Activated CD4-positive, alpha-beta T cell treated with anti-CD3 and anti-CD28 coated beads, Interleukin-2, amount 10 ng/mL, durations not matched to agents 24 days and 14 days (primary cell): ENCODE measurements around the gene TGFBR1. TPM values are rescaled to one million over a fixed set of nuclear protein-coding genes. Genes with fewer than 3 reads are reported as not detected.

Experiments used
- DNase-seq: peaks from one replicate; pipeline ENCODE4 v3.0.0; 2022
- H3K27ac Mint-ChIP-seq: one replicate; pipeline ENCODE4 v1.8.0; 2022; ENCODE audit warnings: mild to moderate bottlenecking, mixed read lengths
- H3K27me3 Mint-ChIP-seq: one replicate; pipeline ENCODE4 v1.8.0; 2022; ENCODE audit warnings: mixed read lengths
- H3K36me3 Mint-ChIP-seq: one replicate; pipeline ENCODE4 v1.8.0; 2022; ENCODE audit warnings: low read depth, mild to moderate bottlenecking, mixed read lengths
- H3K4me1 Mint-ChIP-seq: one replicate; pipeline ENCODE4 v1.8.0; 2021; ENCODE audit warnings: mixed read lengths
- H3K4me3 Mint-ChIP-seq: one replicate; pipeline ENCODE4 v1.8.0; 2022; ENCODE audit warnings: mild to moderate bottlenecking, moderate library complexity, mixed read lengths
- H3K9me3 Mint-ChIP-seq: one replicate; pipeline ENCODE4 v1.8.0; 2021; ENCODE audit warnings: mixed read lengths
- intact Hi-C: fragments of 100-400 bp; cut with micrococcal nuclease; formaldehyde crosslinking; loops from one replicate; pipeline ENCODE4 v1.15.1; 2023
- total RNA-seq: library from RNA; stranded (reverse); gene quantifications from 2 replicates; pipeline ENCODE4 v1.2.3, GENCODE V29; 2022

The TGFBR1 gene
- total RNA-seq, 1 donor from 2014 or later: 35.3 TPM

DNA sequence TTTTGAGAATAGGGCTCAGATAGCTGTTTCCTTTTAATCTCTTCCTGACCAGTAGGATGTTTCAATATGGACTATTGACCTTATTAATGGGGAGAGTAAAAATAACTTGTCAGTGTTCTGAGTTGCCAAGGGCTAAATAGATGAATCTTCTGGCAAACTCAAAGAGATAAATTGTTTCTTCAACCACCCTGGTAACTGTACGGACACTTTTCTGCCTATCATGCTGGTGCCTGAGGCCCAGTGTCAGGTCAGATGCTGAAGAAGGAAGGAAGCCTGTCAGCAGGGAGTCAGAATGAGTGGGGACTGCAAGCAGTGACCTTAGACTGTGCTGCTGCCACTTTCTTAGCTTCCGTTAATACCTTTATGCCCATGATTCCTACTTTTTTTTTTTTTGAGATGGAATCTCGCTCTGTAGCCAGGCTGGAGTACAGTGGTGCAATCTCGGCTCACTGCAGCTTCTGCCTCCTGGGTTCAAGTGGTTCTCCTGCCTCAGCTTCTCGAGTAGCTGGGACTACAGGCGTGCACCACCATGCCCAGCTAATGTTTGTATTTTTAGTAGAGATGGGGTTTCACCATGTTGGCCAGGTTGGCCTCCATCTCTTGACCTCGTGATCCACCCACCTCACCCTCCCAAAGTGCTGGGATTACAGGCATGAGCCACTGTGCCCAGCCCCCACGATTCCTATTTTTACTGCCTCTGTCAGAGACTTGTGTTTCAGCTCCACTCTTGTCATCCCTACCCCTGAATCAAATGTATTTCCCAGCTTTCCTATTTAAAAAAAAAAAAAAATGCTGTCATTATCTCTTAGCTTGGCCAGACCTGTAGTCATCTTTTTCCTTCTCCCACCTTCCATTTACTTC is 33.7 kb downstream of the TGFBR1 start:
- no peak for DNase-seq
- H3K4me1 Mint-ChIP-seq: peaks cover 53% of the 10 kb centered on the region
- H3K27me3 Mint-ChIP-seq: no peaks in the 10 kb centered on the region
- H3K27ac Mint-ChIP-seq: no peak overlapping the region
- intact Hi-C loops: no loop called here
- H3K36me3 Mint-ChIP-seq: peaks cover 51% of the 10 kb centered on the region
- H3K9me3 Mint-ChIP-seq: no peaks in the 10 kb centered on the region
- no peak overlapping the region for H3K4me3 Mint-ChIP-seq

DNA sequence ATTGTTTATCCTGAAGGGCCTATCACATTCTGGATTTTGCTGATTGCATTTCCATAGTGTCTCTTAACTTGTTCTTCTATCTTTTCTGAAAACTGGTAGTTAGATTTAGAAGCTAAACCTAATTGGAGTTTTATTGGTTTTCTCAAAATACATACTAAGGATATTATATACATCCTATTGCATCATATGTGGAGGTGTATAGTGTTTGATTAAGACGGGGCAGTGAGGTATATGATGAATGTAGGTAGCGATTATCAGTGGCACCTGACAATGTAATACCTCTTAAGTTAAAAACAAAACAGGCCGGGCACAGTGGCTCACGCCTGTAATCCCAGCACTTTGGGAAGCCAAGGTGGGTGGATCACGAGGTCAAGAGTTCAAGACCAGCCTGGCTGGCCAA is 35.0 kb downstream of the TGFBR1 start:
- H3K4me1 Mint-ChIP-seq: peaks cover 49% of the 10 kb centered on the region
- H3K27me3 Mint-ChIP-seq: no peaks in the 10 kb centered on the region
- H3K27ac Mint-ChIP-seq: no peak overlapping the region
- intact Hi-C loops: loop anchor here (1.0 to 10.0 kb wide), 4 partner anchors 33 to 295 kb away; partner anchors contain the start of gene TGFBR1
- no peaks in the 10 kb centered on the region for H3K9me3 Mint-ChIP-seq
- H3K4me3 Mint-ChIP-seq: no peak overlapping the region
- DNase-seq: no peak
- peaks cover 56% of the 10 kb centered on the region for H3K36me3 Mint-ChIP-seq

- Mint-ChIP-seq H3K4me3 (no peak overlapping the region), H3K36me3 (peaks cover 64% of the 10 kb centered on the region), H3K9me3 (no peaks in the 10 kb centered on the region), H3K4me1 (peaks cover 41% of the 10 kb centered on the region), H3K27me3 (no peaks in the 10 kb centered on the region), H3K27ac (no peak overlapping the region)
- peak; percentile 81 for DNase-seq
- intact Hi-C loops: loop anchor here (1.0 to 10.0 kb wide), 4 partner anchors 33 to 296 kb away; partner anchors contain the start of gene TGFBR1
Observed at GRCh38 chr9:99140685-99141314, 35.9 kb downstream of the TGFBR1 start.

DNA sequence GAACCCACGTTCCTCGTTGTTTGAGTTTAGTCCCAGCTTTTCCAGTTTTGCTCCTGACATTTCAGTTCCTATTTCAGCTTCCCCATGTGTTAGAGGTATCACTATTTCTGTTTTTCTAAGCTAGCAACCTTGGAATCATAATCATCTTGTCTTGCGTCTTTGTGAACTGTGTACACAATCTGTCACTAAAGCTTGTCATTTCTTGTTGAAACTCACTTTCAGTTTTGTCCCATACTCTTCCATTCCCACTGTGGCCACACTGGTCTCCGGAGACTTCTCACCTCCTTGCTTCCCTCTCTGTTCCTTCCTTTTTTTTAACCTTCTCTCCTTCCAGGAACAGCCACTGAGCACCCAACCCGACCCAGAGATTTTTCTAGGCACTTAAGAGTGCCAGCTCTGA is 36.9 kb downstream of the TGFBR1 start:
- no peaks in the 10 kb centered on the region for H3K9me3 Mint-ChIP-seq
- peak overlapping the region; percentile 19 for H3K27ac Mint-ChIP-seq
- peaks cover 71% of the 10 kb centered on the region for H3K36me3 Mint-ChIP-seq
- DNase-seq: no peak
- H3K27me3 Mint-ChIP-seq: no peaks in the 10 kb centered on the region
- no peak overlapping the region for H3K4me3 Mint-ChIP-seq
- intact Hi-C loops: loop anchor here (2.0 to 10.0 kb wide), 3 partner anchors 13 to 297 kb away; partner anchors contain the start of gene TGFBR1
- peaks cover 34% of the 10 kb centered on the region for H3K4me1 Mint-ChIP-seq

DNA sequence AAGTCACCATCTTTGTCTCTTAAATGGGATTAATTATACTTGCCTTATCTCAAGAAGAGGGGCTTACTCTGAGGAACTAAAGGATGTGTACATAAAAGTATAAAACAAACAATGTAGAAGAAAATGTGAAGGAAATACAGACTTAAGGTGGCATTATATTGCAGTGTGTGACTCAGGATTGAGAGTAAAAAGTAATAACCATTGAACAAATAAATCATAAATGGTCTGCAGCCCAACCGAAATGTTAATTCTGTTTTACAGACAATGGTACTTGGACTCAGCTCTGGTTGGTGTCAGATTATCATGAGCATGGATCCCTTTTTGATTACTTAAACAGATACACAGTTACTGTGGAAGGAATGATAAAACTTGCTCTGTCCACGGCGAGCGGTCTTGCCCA is 37.4 kb downstream of the TGFBR1 start:
- H3K9me3 Mint-ChIP-seq: no peaks in the 10 kb centered on the region
- H3K4me3 Mint-ChIP-seq: no peak overlapping the region
- H3K36me3 Mint-ChIP-seq: peaks cover 73% of the 10 kb centered on the region
- peak overlapping the region; percentile 19 for H3K27ac Mint-ChIP-seq
- H3K27me3 Mint-ChIP-seq: no peaks in the 10 kb centered on the region
- no peak for DNase-seq
- H3K4me1 Mint-ChIP-seq: peaks cover 34% of the 10 kb centered on the region
- intact Hi-C loops: loop anchor here (2.0 to 10.0 kb wide), 3 partner anchors 13 to 297 kb away; partner anchors contain the start of gene TGFBR1

DNA sequence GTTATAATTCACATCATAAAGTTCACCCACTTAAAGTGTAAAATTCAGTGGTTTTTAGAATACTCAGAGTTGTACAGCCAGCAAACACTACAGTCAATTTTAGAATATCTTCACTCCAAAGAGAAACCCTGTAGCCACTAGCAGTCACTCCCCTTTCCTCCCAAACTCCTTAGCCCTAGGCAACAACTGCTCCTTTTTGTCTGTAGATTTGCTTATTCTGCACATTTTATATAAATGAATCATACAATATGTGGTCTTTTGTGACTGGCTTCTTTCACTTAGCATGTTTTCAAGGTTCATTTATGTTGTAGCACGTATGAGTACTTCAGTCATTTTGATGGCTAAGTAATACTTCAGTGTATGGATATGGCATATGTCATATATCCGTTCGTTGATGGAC is 38.7 kb downstream of the TGFBR1 start:
- no peak for DNase-seq
- no peaks in the 10 kb centered on the region for H3K27me3 Mint-ChIP-seq
- no peak overlapping the region for H3K27ac Mint-ChIP-seq
- H3K4me1 Mint-ChIP-seq: peaks cover 29% of the 10 kb centered on the region
- intact Hi-C loops: loop anchor here (2.0 to 10.0 kb wide), 3 partner anchors 15 to 299 kb away; partner anchors contain the start of gene TGFBR1
- no peaks in the 10 kb centered on the region for H3K9me3 Mint-ChIP-seq
- no peak overlapping the region for H3K4me3 Mint-ChIP-seq
- H3K36me3 Mint-ChIP-seq: peaks cover 73% of the 10 kb centered on the region

- H3K36me3 Mint-ChIP-seq: peaks cover 69% of the 10 kb centered on the region
- H3K4me3 Mint-ChIP-seq: no peak overlapping the region
- DNase-seq: no peak
- peaks cover 26% of the 10 kb centered on the region for H3K4me1 Mint-ChIP-seq
- no peak overlapping the region for H3K27ac Mint-ChIP-seq
- intact Hi-C loops: loop anchor here (5.0 to 10.0 kb wide), 2 partner anchors 38 to 300 kb away; partner anchors contain the start of gene TGFBR1
- no peaks in the 10 kb centered on the region for H3K9me3 Mint-ChIP-seq
- H3K27me3 Mint-ChIP-seq: no peaks in the 10 kb centered on the region
Observed at GRCh38 chr9:99144966-99145365, 40.1 kb downstream of the TGFBR1 start.

DNA sequence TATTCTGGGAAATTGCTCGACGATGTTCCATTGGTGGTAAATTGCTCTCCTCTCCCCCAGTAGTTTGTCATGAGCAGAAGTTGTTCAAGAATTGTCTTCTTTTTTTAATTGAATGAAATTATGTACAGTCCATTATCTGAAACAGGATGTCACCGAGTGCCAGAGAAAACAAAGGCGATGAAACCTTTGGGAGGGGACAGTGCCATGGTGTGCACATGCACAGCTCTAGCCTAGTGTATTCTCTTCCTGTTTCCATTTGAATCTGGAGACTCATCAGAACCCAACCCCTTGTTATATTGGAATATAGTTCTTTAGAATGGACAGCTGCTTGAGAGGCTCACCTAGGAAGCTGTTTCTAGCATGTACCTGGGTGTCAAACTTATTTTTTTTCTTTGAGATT is 41.7 kb downstream of the TGFBR1 start:
- Mint-ChIP-seq H3K4me1 (peaks cover 26% of the 10 kb centered on the region), H3K27ac (peak overlapping the region; percentile 41), H3K27me3 (no peaks in the 10 kb centered on the region), H3K4me3 (no peak overlapping the region), H3K9me3 (no peaks in the 10 kb centered on the region), H3K36me3 (peaks cover 65% of the 10 kb centered on the region)
- DNase-seq: no peak
- intact Hi-C loops: loop anchor here (10.0 kb wide), 1 partner anchor 302 kb away; no protein-coding TSS in a partner anchor

DNA sequence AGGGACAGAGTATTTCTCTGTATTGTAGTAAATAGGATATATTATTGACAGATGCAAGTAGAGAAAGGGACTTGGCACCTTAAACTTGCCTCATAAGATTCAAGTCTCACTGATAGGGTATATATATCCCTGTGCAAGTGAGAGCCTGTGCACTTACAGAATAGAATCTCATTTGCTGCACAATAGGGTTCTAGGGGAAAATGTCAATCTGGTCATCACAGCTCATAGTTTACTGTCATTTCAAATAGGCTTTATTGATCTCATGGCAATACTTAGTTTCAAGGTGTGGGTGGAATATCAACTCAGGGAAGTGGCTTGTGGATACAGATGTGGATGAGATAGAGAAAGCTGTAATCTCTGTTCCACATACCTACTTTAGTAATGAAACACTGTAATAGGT is 42.3 kb downstream of the TGFBR1 start:
- intact Hi-C loops: loop anchor here (10.0 kb wide), 1 partner anchor 302 kb away; no protein-coding TSS in a partner anchor
- Mint-ChIP-seq H3K4me1 (peaks cover 23% of the 10 kb centered on the region), H3K27me3 (no peaks in the 10 kb centered on the region), H3K36me3 (peaks cover 67% of the 10 kb centered on the region), H3K27ac (no peak overlapping the region), H3K4me3 (no peak overlapping the region), H3K9me3 (no peaks in the 10 kb centered on the region)
- DNase-seq: no peak

DNA sequence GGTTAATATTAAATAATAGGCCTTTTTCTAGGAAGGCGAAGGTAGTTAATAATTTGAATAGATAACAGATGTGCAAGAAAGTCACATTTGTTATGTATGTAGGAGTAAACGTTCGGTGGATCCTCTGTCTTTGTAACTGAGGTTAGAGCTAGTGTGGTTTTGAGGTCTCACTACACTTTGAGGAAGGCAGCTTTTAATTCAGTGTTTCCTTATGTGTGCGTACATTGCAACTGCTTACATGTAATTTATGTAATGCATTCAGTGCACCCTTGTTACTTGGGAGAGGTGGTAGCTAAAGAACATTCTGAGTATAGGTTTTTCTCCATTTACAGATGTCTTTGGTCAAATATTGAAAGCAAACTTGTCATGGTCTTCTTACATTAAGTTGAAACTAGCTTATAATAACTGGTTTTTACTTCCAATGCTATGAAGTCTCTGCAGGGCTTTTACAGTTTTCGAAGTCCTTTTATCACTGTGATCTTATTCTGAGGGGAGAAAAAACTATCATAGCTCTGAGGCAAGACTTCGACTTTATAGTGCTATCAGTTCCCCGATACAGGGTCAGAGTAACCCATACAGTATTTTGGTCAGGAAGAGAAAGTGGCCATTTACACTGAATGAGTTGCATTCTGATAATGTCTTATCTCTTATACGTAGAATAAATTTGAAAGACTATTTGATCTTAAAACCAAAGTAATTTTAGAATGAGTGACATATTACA is 45.7 kb downstream of the TGFBR1 start:
- Mint-ChIP-seq H3K27me3 (peaks cover 3% of the 10 kb centered on the region), H3K4me3 (no peak overlapping the region)
- intact Hi-C loops: no loop called here

GRCh38 chr9:99154356-99154755 is 49.4 kb downstream of the TGFBR1 start:
- Mint-ChIP-seq H3K27me3 (peaks cover 21% of the 10 kb centered on the region), H3K4me1 (peaks cover 11% of the 10 kb centered on the region), H3K9me3 (no peaks in the 10 kb centered on the region), H3K4me3 (no peak overlapping the region), H3K36me3 (peaks cover 27% of the 10 kb centered on the region), H3K27ac (no peak overlapping the region)
- no peak for DNase-seq
- intact Hi-C loops: no loop called here

More for the DNA sequence above, 45.7 kb downstream of the TGFBR1 start:
- H3K9me3 Mint-ChIP-seq: no peaks in the 10 kb centered on the region
- H3K27ac Mint-ChIP-seq: no peak overlapping the region
- peaks cover 53% of the 10 kb centered on the region for H3K36me3 Mint-ChIP-seq
- peaks cover 20% of the 10 kb centered on the region for H3K4me1 Mint-ChIP-seq
- peak; percentile 68 for DNase-seq

DNA sequence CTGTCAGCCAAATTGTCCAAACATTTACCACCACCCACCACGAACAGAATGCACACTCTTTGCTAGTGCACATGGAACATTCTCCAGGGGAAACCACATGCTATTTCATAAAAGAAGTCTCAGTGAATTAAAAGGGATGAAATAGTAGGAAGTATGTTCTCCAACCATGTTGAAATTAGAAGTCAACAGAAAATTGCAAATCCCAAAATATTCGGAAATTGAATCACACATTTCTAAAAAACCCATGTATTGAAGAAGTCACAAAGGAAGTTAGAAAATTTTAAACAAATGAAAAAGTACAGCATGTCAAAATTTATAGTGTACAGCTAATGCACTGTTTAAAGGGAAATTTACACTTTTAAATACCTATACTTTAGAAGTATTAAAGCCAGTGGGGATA is 50.8 kb downstream of the TGFBR1 start:
- intact Hi-C loops: no loop called here
- Mint-ChIP-seq H3K36me3 (peaks cover 24% of the 10 kb centered on the region), H3K4me3 (no peak overlapping the region), H3K9me3 (no peaks in the 10 kb centered on the region), H3K27me3 (peaks cover 31% of the 10 kb centered on the region), H3K4me1 (peaks cover 8% of the 10 kb centered on the region), H3K27ac (no peak overlapping the region)
- DNase-seq: no peak

DNA sequence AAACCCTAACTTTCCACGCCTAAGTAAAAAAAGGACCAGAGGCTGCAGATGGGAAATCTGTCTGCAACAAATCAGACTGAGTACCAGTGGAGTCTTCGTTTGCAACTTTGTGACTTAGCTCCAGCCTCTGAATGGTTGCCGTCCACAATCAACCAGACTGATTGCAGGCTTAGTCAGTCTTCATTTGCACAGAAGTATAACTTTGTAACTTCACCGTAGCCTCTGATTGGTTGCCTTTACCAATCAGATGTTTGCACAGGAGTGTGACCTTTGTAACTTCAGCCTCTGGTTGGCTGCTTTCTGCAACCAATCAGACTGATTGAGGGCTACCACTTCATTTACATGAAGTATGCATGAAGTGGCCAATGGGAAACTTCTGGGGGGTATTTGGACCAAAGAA is 53.7 kb downstream of the TGFBR1 start:
- H3K27ac Mint-ChIP-seq: no peak overlapping the region
- no peak for DNase-seq
- H3K4me3 Mint-ChIP-seq: no peak overlapping the region
- H3K36me3 Mint-ChIP-seq: peaks cover 8% of the 10 kb centered on the region
- H3K9me3 Mint-ChIP-seq: no peaks in the 10 kb centered on the region
- H3K4me1 Mint-ChIP-seq: peaks cover 6% of the 10 kb centered on the region
- intact Hi-C loops: no loop called here
- peaks cover 35% of the 10 kb centered on the region for H3K27me3 Mint-ChIP-seq
